HG03469 (cell line): ENCODE results near the gene ERMN.
"Not testable (repeated sequence)": the region's sequence is repeated elsewhere in the genome, so short reads cannot be mapped to it uniquely, and the experiment has no call there.

Experiments
- ATAC-seq: cut with Tn5 transposase; IDR thresholded peaks from one replicate; pipeline ENCODE4 v1.9.1; 2021; ENCODE audit warnings: mild to moderate bottlenecking, moderate library complexity, moderate number of reproducible peaks; ENCODE audit not compliant: unreplicated experiment

Gene ERMN, protein sequence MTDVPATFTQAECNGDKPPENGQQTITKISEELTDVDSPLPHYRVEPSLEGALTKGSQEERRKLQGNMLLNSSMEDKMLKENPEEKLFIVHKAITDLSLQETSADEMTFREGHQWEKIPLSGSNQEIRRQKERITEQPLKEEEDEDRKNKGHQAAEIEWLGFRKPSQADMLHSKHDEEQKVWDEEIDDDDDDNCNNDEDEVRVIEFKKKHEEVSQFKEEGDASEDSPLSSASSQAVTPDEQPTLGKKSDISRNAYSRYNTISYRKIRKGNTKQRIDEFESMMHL

DNA sequence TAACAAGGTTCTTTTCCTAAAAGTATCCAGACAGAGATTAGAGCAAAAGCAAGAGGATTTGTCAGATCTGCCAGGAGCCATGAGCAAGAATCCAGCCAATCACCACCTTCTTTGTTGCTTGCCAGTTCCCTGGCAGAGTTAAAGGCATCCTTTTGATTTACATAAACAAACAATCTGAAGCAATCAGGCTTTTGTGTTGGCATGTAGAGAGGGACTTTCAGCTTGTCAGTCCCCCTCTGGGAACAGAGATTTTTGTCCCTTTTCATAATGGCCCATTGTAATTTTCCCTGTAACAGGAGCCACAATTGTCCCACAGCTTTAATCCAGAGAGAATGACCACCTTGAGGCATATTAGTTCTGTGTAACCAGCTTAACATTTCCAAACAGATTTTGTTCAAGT, at the start of gene ERMN:
Gene ERMN (minus strand): TSS at position 39 of the 400 bp plus-strand sequence. CDS start 182 bp downstream, outside the sequence.
- no peak for ATAC-seq

DNA sequence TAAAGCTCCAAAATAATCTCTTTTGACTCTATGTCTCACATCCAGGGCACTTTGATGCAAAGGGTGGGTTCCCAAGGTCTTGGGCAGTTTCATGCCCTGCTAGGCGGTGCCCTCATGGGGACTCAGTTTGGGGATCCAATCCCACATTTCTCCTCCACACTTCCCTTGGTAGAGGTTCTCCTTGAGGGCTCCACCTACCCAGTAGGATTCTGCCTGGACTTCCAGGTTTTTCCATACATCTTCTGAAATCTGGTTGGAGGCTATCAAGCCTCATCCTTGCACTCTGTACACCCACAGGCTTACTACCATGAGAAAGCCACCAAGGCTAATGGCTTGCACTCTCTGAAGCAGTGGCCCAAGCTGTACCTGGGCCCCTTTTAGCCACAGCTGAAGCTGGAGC, 49.8 kb upstream of the ERMN start:
- ATAC-seq, result no peak

DNA sequence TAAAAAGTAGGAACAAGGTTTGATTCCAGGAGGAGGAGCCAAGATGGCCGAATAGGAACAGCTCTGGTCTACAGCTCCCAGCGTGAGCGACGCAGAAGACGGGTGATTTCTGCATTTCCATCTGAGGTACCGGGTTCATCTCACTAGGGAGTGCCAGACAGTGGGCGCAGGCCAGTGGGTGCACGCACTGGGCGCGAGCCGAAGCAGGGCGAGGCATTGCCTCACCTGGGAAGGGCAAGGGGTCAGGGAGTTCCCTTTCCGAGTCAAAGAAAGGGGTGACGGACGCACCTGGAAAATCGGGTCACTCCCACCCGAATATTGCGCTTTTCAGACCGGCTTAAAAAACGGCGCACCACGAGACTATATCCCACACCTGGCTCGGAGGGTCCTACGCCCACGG, 42.9 kb upstream of the ERMN start:
- not testable (repeated sequence) for ATAC-seq

DNA sequence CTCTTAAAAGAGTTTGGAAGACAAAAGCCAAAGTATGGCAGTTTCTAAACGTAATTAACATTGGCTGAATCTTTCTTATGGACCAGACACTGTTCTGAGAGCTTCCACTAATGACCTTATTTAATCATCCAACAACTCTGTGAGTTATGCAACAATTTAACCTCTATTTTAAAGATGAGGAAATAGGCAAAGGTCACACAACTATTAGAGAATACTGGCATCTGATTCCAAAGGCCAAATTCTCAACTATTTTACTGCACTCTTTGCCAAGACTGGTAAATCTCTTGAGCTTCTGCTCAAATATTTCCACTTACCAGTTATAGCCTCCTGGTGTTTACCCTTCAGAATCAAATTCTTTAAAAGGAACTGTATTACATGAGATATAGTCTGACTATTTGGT, 42.1 kb upstream of the ERMN start:
- ATAC-seq, result no peak

DNA sequence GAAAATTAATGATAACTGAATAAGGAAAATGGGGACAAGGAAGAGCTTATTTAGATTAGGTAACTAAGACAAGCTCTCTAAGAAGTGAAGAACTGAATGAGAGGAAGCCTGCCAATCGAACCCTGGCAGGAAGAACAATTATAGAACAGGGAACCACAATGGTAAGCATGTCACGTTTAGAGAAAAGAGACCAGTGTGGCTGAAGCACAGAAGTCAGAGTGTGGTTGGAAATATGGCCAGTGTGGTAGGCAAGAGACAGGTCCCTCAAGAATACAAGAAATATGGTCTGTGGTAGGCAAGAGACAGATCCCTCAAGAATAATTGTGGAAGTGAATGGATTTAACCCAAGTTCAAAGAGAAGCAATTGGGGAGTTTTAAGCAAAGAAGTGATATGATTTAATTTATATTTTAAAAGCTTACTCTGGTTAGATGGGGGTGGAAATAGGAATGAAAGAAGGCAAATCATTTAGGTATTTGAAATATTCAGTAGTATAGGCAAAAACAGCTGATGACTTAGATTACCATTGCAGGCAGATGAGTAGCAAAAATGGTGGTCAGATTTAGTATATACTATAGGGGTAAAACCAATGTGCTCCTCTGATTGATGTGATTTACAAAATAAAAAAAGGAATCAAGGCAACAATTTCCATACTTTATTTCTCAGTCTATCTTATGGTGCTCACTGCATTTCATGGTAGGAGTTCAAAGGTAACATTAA, 38.8 kb upstream of the ERMN start:
- ATAC-seq, result peak; percentile 83

- ATAC-seq, result peak; percentile 49
These were observed 38.0 kb upstream of the ERMN start for GRCh38 chr2:157363612-157364101.

- ATAC-seq, result no peak
These were observed 37.0 kb upstream of the ERMN start for GRCh38 chr2:157362627-157363026.

- ATAC-seq, result no peak
These were observed 35.9 kb upstream of the ERMN start for GRCh38 chr2:157361526-157361925.

GRCh38 chr2:157359628-157360027, 34.0 kb upstream of the ERMN start:
- ATAC-seq, result no peak

- ATAC-seq, result no peak
These were observed 30.0 kb upstream of the ERMN start for GRCh38 chr2:157355618-157356017.

GRCh38 chr2:157349949-157350515, 24.4 kb upstream of the ERMN start:
- ATAC-seq, result no peak

GRCh38 chr2:157348291-157348921, 22.8 kb upstream of the ERMN start:
- no peak for ATAC-seq

- no peak for ATAC-seq
These were observed 20.2 kb upstream of the ERMN start for GRCh38 chr2:157345647-157346389.

GRCh38 chr2:157341381-157341780, 15.8 kb upstream of the ERMN start:
- not testable (repeated sequence) for ATAC-seq

DNA sequence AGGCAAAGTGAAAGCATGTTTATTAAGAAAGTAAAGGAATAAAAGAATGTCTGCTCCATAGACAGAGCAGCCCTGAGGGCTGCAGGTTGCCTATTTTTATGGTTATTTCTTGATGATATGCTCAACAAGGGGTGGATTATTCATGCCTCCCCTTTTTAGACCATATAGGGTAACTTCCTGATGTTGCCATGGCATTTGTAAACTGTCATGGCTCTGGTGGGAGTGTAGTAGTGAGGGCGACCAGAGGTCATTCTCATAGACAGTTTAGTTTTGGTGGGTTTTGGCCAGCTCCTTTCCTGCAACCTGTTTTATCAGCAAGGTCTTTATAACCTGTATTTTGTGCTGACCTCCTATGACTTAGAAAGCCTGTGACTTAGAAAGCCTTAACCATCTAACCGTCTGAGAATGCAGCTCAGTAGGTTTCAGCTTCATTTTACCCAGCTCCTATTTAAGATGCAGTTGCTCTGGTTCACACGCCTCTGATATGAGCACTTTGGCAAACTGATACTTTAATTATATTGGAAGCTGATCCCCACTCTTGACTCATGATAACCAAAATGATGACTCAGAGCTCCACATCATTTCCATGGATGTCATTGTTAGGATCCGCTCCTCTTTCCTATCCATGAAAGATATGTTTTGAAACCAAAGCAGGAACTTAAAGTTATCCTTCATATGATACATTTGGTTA, 14.5 kb upstream of the ERMN start:
- ATAC-seq, result no peak

DNA sequence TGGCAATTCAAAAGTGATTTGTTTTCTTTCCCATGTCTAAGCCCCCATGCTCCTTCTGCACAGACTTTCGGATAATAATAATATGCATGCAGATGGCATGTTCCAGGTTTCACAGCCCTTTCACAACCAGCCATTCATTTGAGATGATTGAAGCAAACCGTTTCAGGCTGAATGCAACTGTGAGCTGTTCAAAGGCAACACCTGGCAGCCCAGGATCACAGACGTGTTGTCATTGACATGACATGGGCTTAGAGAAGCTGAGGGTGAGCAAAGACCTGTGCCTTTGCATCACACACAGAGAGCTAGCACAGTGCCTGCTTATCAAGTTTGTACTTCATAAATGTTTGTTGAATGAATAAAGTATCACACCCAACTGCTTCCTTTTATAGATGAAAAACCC, 12.4 kb upstream of the ERMN start:
- ATAC-seq, result no peak

GRCh38 chr2:157336137-157337010, 10.8 kb upstream of the ERMN start:
- no peak for ATAC-seq

- ATAC-seq, result no peak
These were observed 9.2 kb upstream of the ERMN start for GRCh38 chr2:157334797-157335196.

- ATAC-seq, result no peak
These were observed 8.7 kb upstream of the ERMN start for GRCh38 chr2:157334335-157334734.
